Left kidney (tissue), 8 donors: ENCODE results near the gene CEACAM5. TPM values are rescaled to one million over a fixed set of nuclear protein-coding genes. Genes with fewer than 3 reads are reported as not detected.

Experiments used
- DNase-seq: peaks from one replicate; pipeline ENCODE4 v3.0.0-alpha.2; 2013
- long read RNA-seq, 8 donors: transcript quantifications; one replicate each; lab custom pipeline, GENCODE V29; 2026
- polyA plus RNA-seq: library from polyadenylated mRNA; unstranded; fragments of 120-200 nt; gene quantifications from one replicate; pipeline ENCODE4 v1.2.1, GENCODE V29; 2013; ENCODE audit not compliant: insufficient read length

CEACAM5 gene
- 0.08 TPM for polyA plus RNA-seq
- long read RNA-seq, donor 1, result 0 reads
- long read RNA-seq, donor 2, result 0 reads
- long read RNA-seq, donor 3, result 0 reads
- long read RNA-seq, donor 4, result 0 reads
- long read RNA-seq, donor 5, result 0 reads
- long read RNA-seq, donor 6, result 0 reads
- long read RNA-seq, donor 7, result 0 reads
- long read RNA-seq, donor 8, result 0 reads

GRCh38 chr19:41708481-41708880 lies at the start of gene CEACAM5:
Gene CEACAM5, plus strand, starts transcription at chr19:41708626. Its CDS starts 106 bp downstream, at chr19:41708732.
- no peak for DNase-seq

DNA sequence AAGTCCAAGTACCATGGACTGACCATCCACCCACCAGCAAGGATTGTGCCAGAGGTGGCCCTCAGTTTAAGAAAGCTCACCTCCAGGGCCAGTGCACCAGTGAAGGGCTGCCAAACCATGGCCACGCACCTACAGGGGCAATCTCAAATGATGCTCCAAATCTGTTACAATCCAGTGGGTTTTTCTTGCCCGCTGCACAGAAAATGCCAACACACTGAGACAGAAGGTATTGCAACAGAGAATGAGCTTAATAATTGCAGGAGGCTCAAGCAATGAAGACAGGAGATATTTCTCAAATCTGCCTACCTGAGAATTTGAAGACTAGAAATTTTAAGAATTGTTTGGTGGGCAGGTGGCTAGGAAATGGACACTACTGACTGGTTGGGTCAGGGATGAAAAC lies 42.4 kb upstream of the CEACAM5 start:
- no peak for DNase-seq

- no peak for DNase-seq
These were observed 40.1 kb upstream of the CEACAM5 start for GRCh38 chr19:41668315-41668714.

GRCh38 chr19:41670755-41671154 lies 37.7 kb upstream of the CEACAM5 start:
- no peak for DNase-seq

GRCh38 chr19:41671486-41671885 lies 36.9 kb upstream of the CEACAM5 start:
- no peak for DNase-seq

DNA sequence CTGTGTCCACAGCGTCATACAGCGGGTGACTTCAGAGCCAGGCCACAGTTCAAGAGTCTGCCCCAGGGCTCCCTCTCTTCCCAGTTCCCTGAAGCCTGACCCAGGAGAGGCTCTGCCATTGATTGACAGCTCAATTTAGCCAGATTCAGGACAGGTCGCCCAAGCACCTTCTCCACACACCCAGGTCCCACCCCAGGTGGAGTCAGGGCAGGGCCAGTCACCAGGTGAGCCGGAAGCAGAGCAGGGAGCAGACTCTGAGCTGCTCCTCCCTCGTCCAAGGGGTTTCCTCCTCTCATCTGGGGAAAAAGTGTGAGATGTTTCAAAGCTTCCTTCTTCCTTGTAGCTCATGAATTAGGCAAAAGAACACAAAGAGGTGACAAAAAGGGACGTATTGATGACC lies 26.0 kb upstream of the CEACAM5 start:
- no peak for DNase-seq

- DNase-seq, result no peak
These were observed 21.0 kb upstream of the CEACAM5 start for GRCh38 chr19:41687419-41687818.

DNA sequence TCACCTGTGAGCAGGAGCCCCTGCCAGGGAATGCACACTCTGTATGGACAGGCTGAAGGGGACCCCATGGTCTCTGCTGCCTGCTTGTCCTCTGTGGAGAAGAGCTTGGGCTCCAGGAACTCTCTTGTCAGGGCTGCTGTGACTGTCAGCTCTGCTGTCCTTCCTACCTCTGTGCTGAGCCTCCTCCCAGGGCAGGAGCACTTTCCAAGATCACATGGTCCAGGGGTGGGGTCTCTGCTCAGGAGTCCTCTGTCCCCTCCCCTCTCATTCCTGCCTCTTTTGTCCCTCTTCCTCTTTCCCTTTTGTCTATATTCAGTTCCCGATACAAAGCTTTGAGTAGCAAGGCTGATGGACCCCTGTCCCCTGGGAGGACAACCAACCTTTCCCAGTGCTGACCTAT lies 20.3 kb upstream of the CEACAM5 start, which contains the start of gene CEACAM7:
Gene CEACAM7, minus strand, starts transcription at position 173 of the 400 bp plus-strand sequence. Its CDS starts 105 bp downstream, at position 68.
- DNase-seq, result no peak

DNA sequence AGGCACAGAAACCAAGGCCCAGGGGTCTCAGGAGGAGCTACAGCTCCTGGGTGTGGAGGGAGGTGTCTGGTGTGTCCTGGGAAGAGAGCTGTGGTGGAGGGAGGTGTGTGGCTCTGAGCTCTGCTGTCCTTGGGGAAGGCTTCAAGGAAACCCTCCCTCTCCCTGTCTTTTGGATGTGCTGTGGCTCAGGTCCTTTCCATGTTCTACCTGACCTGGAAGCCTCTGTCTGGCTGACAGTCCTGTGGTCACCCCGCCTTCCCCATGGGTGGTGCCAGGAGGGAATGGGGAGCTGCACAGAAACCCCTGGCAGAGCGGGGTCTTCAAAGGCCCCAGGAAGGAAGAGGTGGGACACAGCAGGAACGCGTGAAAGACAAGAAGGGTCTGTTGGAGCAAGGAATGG lies 19.7 kb upstream of the CEACAM5 start:
- DNase-seq, result no peak

DNA sequence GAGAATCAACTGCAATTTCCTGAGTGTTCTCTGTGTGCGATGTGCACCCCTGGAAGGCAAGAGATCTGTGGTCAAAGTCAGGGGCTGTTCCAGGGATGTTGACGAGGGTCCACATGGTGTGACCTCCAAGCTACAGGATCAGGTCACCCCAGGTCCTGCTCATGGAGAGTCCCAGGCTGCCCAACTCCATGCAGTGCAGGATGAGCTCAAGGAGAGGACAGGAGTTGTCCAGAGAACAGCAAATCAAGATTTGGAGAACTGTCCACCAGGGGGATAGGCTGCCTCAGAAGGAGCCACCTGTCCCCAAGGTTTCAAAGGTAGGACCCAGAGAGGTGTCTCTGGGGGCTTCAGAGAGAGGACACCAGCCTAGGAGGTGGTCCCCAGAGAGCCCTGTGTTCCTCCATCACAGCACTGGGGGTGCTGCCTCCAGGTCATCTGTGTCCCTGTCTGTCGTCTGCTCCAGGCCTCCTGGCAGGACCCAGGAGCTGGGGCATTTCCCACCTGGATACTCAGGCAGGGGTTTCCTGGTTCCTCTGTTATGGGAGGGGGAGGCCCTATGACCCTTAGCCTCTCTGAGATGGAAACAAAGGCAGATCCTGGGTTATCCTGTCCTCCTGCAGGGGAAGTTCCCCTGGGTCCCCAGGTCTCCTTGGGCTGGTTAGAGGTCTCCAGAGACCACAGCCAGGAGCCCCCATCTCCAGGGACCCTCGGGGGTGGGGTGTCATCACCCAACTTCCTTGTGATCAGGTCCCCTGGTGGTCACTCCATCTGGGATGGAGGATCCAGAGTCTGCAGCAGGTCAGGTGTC lies 18.2 kb upstream of the CEACAM5 start:
- DNase-seq, result no peak

DNA sequence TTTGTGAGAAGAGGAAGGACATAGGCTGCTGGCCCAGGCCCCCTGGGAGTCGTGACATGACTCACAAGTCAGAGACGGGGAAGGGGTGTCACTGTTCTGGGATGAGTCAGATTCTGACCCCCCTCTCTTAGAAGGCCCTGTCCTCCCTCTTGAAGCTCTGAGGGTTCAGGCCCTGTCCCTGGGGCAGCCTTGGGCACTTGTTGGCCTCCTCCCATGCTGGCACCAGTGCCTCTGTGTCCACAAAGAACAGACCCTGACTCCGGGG lies 17.7 kb upstream of the CEACAM5 start:
- no peak for DNase-seq

- no peak for DNase-seq
These were observed 17.0 kb upstream of the CEACAM5 start for GRCh38 chr19:41691268-41691970.

DNA sequence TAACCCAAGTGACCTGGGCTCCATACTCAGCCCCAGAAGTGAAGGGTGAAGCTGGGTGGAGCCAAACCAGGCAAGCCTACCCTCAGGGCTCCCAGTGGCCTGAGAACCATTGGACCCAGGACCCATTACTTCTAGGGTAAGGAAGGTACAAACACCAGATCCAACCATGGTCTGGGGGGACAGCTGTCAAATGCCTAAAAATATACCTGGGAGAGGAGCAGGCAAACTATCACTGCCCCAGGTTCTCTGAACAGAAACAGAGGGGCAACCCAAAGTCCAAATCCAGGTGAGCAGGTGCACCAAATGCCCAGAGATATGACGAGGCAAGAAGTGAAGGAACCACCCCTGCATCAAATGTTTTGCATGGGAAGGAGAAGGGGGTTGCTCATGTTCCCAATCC lies 14.2 kb upstream of the CEACAM5 start:
- DNase-seq, result no peak

DNA sequence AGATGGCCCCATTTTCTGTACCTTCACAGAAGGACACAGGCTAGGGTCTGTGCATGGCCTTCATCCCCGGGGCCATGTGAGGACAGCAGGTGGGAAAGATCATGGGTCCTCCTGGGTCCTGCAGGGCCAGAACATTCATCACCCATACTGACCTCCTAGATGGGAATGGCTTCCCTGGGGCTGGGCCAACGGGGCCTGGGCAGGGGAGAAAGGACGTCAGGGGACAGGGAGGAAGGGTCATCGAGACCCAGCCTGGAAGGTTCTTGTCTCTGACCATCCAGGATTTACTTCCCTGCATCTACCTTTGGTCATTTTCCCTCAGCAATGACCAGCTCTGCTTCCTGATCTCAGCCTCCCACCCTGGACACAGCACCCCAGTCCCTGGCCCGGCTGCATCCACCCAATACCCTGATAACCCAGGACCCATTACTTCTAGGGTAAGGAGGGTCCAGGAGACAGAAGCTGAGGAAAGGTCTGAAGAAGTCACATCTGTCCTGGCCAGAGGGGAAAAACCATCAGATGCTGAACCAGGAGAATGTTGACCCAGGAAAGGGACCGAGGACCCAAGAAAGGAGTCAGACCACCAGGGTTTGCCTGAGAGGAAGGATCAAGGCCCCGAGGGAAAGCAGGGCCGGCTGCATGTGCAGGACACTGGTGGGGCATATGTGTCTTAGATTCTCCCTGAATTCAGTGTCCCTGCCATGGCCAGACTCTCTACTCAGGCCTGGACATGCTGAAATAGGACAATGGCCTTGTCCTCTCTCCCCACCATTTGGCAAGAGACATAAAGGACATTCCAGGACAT lies 13.4 kb upstream of the CEACAM5 start:
- no peak for DNase-seq

GRCh38 chr19:41695745-41696144 lies 12.7 kb upstream of the CEACAM5 start:
- DNase-seq, result no peak

DNA sequence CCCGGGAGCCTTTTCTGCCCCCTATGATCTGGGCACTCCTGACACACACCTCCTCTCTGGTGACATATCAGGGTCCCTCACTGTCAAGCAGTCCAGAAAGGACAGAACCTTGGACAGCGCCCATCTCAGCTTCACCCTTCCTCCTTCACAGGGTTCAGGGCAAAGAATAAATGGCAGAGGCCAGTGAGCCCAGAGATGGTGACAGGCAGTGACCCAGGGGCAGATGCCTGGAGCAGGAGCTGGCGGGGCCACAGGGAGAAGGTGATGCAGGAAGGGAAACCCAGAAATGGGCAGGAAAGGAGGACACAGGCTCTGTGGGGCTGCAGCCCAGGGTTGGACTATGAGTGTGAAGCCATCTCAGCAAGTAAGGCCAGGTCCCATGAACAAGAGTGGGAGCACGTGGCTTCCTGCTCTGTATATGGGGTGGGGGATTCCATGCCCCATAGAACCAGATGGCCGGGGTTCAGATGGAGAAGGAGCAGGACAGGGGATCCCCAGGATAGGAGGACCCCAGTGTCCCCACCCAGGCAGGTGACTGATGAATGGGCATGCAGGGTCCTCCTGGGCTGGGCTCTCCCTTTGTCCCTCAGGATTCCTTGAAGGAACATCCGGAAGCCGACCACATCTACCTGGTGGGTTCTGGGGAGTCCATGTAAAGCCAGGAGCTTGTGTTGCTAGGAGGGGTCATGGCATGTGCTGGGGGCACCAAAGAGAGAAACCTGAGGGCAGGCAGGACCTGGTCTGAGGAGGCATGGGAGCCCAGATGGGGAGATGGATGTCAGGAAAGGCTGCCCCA lies 11.8 kb upstream of the CEACAM5 start:
- DNase-seq, result peak; percentile 30

DNA sequence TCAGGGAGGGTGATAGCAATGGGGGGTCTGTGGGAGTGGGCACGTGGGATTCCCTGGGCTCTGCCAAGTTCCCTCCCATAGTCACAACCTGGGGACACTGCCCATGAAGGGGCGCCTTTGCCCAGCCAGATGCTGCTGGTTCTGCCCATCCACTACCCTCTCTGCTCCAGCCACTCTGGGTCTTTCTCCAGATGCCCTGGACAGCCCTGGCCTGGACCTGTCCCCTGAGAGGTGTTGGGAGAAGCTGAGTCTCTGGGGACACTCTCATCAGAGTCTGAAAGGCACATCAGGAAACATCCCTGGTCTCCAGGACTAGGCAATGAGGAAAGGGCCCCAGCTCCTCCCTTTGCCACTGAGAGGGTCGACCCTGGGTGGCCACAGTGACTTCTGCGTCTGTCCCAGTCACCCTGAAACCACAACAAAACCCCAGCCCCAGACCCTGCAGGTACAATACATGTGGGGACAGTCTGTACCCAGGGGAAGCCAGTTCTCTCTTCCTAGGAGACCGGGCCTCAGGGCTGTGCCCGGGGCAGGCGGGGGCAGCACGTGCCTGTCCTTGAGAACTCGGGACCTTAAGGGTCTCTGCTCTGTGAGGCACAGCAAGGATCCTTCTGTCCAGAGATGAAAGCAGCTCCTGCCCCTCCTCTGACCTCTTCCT lies 11.1 kb upstream of the CEACAM5 start:
- DNase-seq, result no peak

GRCh38 chr19:41698746-41699230 lies 9.6 kb upstream of the CEACAM5 start:
- DNase-seq, result no peak

DNA sequence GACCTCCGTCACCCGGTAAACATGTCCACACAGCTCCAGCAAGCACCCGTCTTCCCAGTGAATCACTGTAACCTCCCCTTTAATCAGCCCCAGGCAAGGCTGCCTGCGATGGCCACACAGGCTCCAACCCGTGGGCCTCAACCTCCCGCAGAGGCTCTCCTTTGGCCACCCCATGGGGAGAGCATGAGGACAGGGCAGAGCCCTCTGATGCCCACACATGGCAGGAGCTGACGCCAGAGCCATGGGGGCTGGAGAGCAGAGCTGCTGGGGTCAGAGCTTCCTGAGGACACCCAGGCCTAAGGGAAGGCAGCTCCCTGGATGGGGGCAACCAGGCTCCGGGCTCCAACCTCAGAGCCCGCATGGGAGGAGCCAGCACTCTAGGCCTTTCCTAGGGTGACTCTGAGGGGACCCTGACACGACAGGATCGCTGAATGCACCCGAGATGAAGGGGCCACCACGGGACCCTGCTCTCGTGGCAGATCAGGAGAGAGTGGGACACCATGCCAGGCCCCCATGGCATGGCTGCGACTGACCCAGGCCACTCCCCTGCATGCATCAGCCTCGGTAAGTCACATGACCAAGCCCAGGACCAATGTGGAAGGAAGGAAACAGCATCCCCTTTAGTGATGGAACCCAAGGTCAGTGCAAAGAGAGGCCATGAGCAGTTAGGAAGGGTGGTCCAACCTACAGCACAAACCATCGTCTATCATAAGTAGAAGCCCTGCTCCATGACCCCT lies 9.0 kb upstream of the CEACAM5 start:
- no peak for DNase-seq

GRCh38 chr19:41699968-41700323 lies 8.5 kb upstream of the CEACAM5 start:
- no peak for DNase-seq
